Activated CD4-positive, alpha-beta T cell treated with anti-CD3 and anti-CD28 coated beads for 24 hours (primary cell): ENCODE data around the gene CTSK.

Source experiments
- DNase-seq, 2 donors: peaks; one replicate each; pipeline ENCODE4 v3.0.0-alpha.2; 2020; ENCODE audit warnings: low read depth in 2 of 2

The CTSK gene

GRCh38 chr1:150760013-150760412 lies 48.0 kb downstream of the CTSK start:
- DNase-seq = no peak

- DNase-seq = no peak
These were observed 54.6 kb downstream of the CTSK start for GRCh38 chr1:150753416-150753815.

DNA sequence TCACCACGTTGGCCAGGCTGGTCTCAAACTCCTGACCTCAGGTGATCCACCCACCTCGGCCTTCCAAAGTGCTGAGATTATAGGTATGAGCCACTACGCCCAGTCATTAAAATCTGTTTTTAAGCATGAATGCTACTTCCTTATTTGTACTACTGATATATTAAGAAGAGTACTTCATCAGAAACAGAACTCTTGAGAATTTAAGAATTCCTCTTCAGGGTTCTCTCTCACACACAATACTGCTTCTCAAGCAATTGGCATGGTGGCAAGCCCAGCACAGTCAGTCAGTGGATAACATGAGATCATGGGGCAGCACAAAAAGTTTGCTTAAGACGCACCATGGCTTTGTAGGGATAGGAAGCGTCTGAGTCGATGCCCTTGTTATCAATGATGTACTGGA lies 56.6 kb downstream of the CTSK start:
- DNase-seq = no peak

DNA sequence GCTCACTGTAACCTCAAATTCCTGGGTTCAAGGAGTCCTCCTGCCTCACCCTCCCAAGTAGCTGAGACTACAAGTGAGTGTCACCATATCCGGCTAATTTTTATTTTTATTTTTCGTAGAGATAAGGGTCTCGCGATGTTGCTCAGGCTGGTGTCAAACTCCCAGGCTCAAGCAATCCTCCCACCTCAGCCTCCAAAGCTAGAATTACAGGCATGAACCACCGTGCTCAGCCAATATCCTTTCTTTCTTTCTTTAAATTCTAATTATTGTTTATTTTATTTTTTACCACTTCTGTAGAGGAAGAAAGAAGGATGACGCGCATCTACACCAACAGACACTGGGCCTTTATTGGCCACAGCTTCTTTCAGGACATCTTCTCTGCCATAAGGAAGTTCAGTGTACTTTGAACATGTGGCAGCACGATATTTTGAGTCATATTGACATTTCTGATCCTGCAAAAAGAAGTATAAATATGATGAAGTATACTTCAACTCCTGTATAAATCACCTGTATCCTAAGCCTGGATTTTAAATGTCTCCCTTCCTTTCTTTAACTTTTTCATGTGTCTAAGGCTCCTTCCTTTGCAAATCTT lies 58.2 kb downstream of the CTSK start:
- no peak for DNase-seq

- DNase-seq = no peak
These were observed 59.0 kb downstream of the CTSK start for GRCh38 chr1:150748878-150749719.
